Adrenal gland (tissue), 12 donors: ENCODE data around the gene TNNI3. TPM values are rescaled to one million over a fixed set of nuclear protein-coding genes. Genes with fewer than 3 reads are reported as not detected.

ENCODE experiments used
- DNase-seq, 7 donors: peaks; one replicate each; pipeline ENCODE4 v3.0.0-alpha.2; 2019 to 2020
- H3K27ac ChIP-seq, 5 donors: fragments of 200-600 bp; sonication (generic) in 4 of 5; 1 replicate in 3 of 5; 2 replicates in 2 of 5; pipeline versions ENCODE4 v1.5.1 to v1.8.0; 2016 to 2020; ENCODE audit warnings: mild to moderate bottlenecking in 1 of 5
- H3K27me3 ChIP-seq: fragments of 200-600 bp; 2 replicates; pipeline ENCODE4 v1.8.0; 2021
- H3K36me3 ChIP-seq, 2 donors: fragments of 200-600 bp; replicated peaks in 1 of 2; 1 replicate in 1 of 2; 2 replicates in 1 of 2; pipeline versions ENCODE4 v1.5.1 to v1.8.0; 2018 to 2022
- H3K4me1 ChIP-seq, 2 donors: fragments of 200-600 bp; replicated peaks in 1 of 2; 1 replicate in 1 of 2; 2 replicates in 1 of 2; pipeline versions ENCODE4 v1.5.1 to v1.8.0; 2018 to 2021
- H3K4me3 ChIP-seq, 4 donors: fragments of 200-600 bp; sonication (generic) in 3 of 4; one replicate each; pipeline ENCODE4 v1.5.1; 2016 to 2018
- H3K9me3 ChIP-seq, 3 donors: fragments of 200-600 bp; sonication (generic) in 1 of 3; replicated peaks in 1 of 3; 1 replicate in 2 of 3; 2 replicates in 1 of 3; pipeline versions ENCODE4 v1.5.1 to v1.8.0; 2016 to 2021
- POLR2A ChIP-seq, 2 donors: fragments of 450-650 bp; IDR thresholded peaks; one replicate each; pipeline ENCODE4 v1.6.1; 2017; ENCODE audit warnings: antibody characterized with exemption in 2 of 2, mild to moderate bottlenecking in 2 of 2, moderate library complexity in 1 of 2
- WGBS, 4 donors: extraction: QIAGEN DNeasy Blood & Tissue Kit in 2 of 4; methylation state at CpG; one replicate each; pipeline versions ENCODE4 v1.1.5 to v1.1.7; 2013 to 2017; 5-methylcytosine and 5-hydroxymethylcytosine counted together
- intact Hi-C, 2 donors: fragments of 100-400 bp; cut with DNase I; formaldehyde crosslinking; loops; one replicate each; pipeline versions ENCODE4 v1.14.1 to v1.15.0; 2022 to 2023
- microRNA-seq, 3 donors: library from miRNA; unstranded; fragments of <30 nt; microRNA quantifications; one replicate each; pipeline ENCODE4, GENCODE V29; 2017 to 2020
- polyA plus RNA-seq, 3 donors: library from polyadenylated mRNA; stranded (reverse); fragments of 200-250 nt in 2 of 3; fragments of 350-450 nt in 1 of 3; fragmentation: Illumina TruSeq in 1 of 3; extraction: RNeasy Lipid Tissue Mini Kit (QIAGEN cat#74804) in 1 of 3; gene quantifications; one replicate each; pipeline ENCODE4 v1.2.3, GENCODE V29; 2013 to 2014
- small RNA-seq, 2 donors: library from RNA; depleted of rRNA; stranded (forward); fragments of <200 nt; gene quantifications; one replicate each; pipeline ENCODE3, GENCODE V24; 2016
- total RNA-seq, 9 donors: library from RNA; depleted of rRNA in 4 of 9; stranded (reverse); fragments of >200 nt in 4 of 9; fragments of 120-200 nt in 1 of 9; fragmentation: NEBNext Ultra II Directional in 1 of 9; extraction: Animal tissue kit (Norgen Biotek cat#: 25700) in 1 of 9; gene quantifications; one replicate each; pipeline versions ENCODE4 v1.1.0 to v1.2.4, GENCODE V29; 2013 to 2023
- TF ChIP-seq, protein P1 (sequence below), 6 experiments: fragments of 450-650 bp in 4 of 6; fragments of 200-600 bp in 2 of 6; sonication (generic) in 1 of 6; IDR thresholded peaks; 1 replicate in 5 of 6; 2 replicates in 1 of 6; pipeline versions ENCODE4 v1.5.1 to v1.8.0; 2016 to 2021; ENCODE audit warnings: antibody characterized with exemption in 6 of 6, mild to moderate bottlenecking in 2 of 6, moderate library complexity in 1 of 6
- donor health status: healthy with polysubstance abuse.
- donor health status: Bipolar disorder and iron deficiency.
- donor health status: DM: yes; HTN: yes; CAD: no.
- donor health status: DM: no; HTN: no; CAD: no.
- donor health status: DM: no; HTN: no; CAD: no.
- donor health status: DM: yes; HTN: yes; CAD: no.

Gene TNNI3
- total and polyA plus RNA-seq, 12 donors: 0.51 to 461 (median 22.4) TPM; not detected in 6

DNA sequence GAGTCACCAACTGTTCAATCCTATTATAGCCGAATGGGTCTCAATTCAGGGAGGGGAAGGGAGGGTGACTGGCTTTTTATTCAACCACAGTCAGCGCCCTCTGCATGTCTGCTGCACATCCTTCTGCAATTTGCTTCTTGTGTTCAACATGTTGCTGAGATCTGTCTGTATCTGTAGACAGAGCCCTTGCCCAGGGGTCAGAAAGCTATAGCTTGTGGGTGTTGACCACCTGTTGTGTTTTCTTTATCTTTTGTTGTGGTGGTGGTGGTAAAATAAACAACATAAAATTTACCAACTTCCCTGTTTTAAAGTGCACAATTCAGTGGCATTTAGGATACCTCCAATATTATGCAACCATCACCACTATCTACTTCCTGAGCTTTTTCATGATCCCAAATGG, 52.3 kb downstream of the TNNI3 start:
- H3K4me1 ChIP-seq: no peaks in the 10 kb centered on the region
- peaks cover 0 to 43% of the 10 kb centered on the region in 2 donors for H3K36me3 ChIP-seq
- H3K9me3 ChIP-seq: no peaks in the 10 kb centered on the region
- DNase-seq: no peak
- no peaks in the 10 kb centered on the region for H3K27me3 ChIP-seq
- no peak overlapping the region for H3K27ac ChIP-seq
- no peak overlapping the region for H3K4me3 ChIP-seq
- 84 to 94% (median 87%) methylated on average over 2 of the region's 2 CpGs for WGBS, 4 donors
- intact Hi-C loops: no loop called here
- TF ChIP-seq, protein P1, sequence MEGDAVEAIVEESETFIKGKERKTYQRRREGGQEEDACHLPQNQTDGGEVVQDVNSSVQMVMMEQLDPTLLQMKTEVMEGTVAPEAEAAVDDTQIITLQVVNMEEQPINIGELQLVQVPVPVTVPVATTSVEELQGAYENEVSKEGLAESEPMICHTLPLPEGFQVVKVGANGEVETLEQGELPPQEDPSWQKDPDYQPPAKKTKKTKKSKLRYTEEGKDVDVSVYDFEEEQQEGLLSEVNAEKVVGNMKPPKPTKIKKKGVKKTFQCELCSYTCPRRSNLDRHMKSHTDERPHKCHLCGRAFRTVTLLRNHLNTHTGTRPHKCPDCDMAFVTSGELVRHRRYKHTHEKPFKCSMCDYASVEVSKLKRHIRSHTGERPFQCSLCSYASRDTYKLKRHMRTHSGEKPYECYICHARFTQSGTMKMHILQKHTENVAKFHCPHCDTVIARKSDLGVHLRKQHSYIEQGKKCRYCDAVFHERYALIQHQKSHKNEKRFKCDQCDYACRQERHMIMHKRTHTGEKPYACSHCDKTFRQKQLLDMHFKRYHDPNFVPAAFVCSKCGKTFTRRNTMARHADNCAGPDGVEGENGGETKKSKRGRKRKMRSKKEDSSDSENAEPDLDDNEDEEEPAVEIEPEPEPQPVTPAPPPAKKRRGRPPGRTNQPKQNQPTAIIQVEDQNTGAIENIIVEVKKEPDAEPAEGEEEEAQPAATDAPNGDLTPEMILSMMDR (IDR thresholded peaks at IDR 0.05): no peak
- no peak for TF ChIP-seq POLR2A (IDR thresholded peaks at IDR 0.05)

DNA sequence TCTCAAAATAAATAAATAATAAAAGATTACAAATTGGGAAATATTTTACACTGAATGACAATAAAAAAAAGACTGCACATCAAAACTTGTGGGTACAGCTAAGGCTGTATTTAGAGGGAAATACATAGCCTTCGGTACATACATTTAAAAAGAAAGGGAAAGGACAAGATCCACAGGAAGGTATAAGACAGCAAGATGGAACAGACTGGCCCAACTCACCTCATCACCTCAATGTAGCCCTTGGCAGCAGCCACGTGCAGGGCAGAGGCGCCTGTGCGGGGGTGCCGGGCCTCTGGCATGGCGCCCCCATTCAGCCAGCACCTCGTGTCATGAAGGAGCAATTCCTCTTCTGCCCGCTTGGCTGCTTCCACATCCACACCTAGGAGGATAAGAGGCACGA, 54.3 kb downstream of the TNNI3 start:
- Histone ChIP-seq H3K9me3 (no peaks in the 10 kb centered on the region), H3K4me3 (no peak overlapping the region), H3K36me3 (peaks cover 0 to 43% of the 10 kb centered on the region in 2 donors), H3K27me3 (no peaks in the 10 kb centered on the region), H3K27ac (no peak overlapping the region), H3K4me1 (no peaks in the 10 kb centered on the region)
- WGBS, 4 donors: 92 to 100% (median 98%) methylated on average over 9 of the region's 9 CpGs
- intact Hi-C loops: no loop called here
- TF ChIP-seq, protein P1 (IDR thresholded peaks at IDR 0.05): no peak
- no peak for TF ChIP-seq POLR2A (IDR thresholded peaks at IDR 0.05)
- no peak for DNase-seq

Small RNA genes within 50 kb of the gene (microRNA-seq; reads per million reads assigned to microRNA genes)
- gene MIR7975: 0 reads per million in 3 donors

Small RNA genes within 50 kb of the gene (small RNA-seq; reads per million reads assigned to genes)
- gene MIR7975 (0 to 0.12 reads per million in 2 donors), gene RF01210 (0 reads per million in 2 donors)

Other genes starting within 250 kb of the TNNI3 start
- not detected for gene NLRP7, start 210.2 kb downstream of the TNNI3 start, total RNA-seq
- gene NLRP7, start 210.2 kb downstream of the TNNI3 start, polyA plus RNA-seq: under 1 TPM in 1 of 3 donors, not detected in 2; 0.05 TPM
- gene NLRP2, start 191.4 kb downstream of the TNNI3 start, total RNA-seq: 1 to 10 TPM in 5 of 9 donors, under 1 TPM in 4; 0.34 to 4.4 (median 1.3) TPM
- 1 to 10 TPM in 2 of 3 donors, under 1 TPM in 1; 0.08 to 3.9 (median 2.3) TPM for gene NLRP2, start 191.4 kb downstream of the TNNI3 start, polyA plus RNA-seq
- under 1 TPM in 2 of 9 donors, not detected in 7; 0.11 to 0.22 TPM for gene GP6, start 119.5 kb downstream of the TNNI3 start, total RNA-seq
- under 1 TPM in 1 of 3 donors, not detected in 2; 0.07 TPM for gene GP6, start 119.5 kb downstream of the TNNI3 start, polyA plus RNA-seq
- gene RDH13, start 94.6 kb downstream of the TNNI3 start, total RNA-seq: 10 to 100 TPM in 6 of 9 donors, 1 to 10 TPM in 3; 6.8 to 27.9 (median 10.6) TPM
- 1 to 10 TPM; 7.2 to 8.5 (median 7.9) TPM for gene RDH13, start 94.6 kb downstream of the TNNI3 start, polyA plus RNA-seq
- gene EPS8L1, start 81.9 kb downstream of the TNNI3 start, total RNA-seq: 1 to 10 TPM in 6 of 9 donors, under 1 TPM in 2, not detected in 1; 0.60 to 4.4 (median 2.0) TPM
- 1 to 10 TPM in 2 of 3 donors, not detected in 1; 3.6 to 8.0 TPM for gene EPS8L1, start 81.9 kb downstream of the TNNI3 start, polyA plus RNA-seq
- 100 to 1,000 TPM in 1 of 9 donors, 10 to 100 TPM in 8; 45.8 to 113 (median 74.2) TPM for gene PPP1R12C, start 40.1 kb downstream of the TNNI3 start, total RNA-seq
- gene PPP1R12C, start 40.1 kb downstream of the TNNI3 start, polyA plus RNA-seq: 100 to 1,000 TPM in 2 of 3 donors, 10 to 100 TPM in 1; 22.1 to 251 (median 220) TPM
- 10 to 100 TPM in 1 of 9 donors, 1 to 10 TPM in 1, under 1 TPM in 4, not detected in 3; 0.36 to 11.1 (median 0.90) TPM for gene TNNT1, start 8.5 kb downstream of the TNNI3 start, total RNA-seq
- 1 to 10 TPM in 1 of 3 donors, under 1 TPM in 1, not detected in 1; 0.48 to 2.5 TPM for gene TNNT1, start 8.5 kb downstream of the TNNI3 start, polyA plus RNA-seq
- 1 to 10 TPM; 1.9 to 5.8 (median 3.4) TPM for gene DNAAF3, start 8.9 kb upstream of the TNNI3 start, total RNA-seq
- 1 to 10 TPM; 2.1 to 4.5 (median 3.9) TPM for gene DNAAF3, start 8.9 kb upstream of the TNNI3 start, polyA plus RNA-seq
- gene SYT5, start 22.6 kb upstream of the TNNI3 start, total RNA-seq: 10 to 100 TPM in 2 of 9 donors, 1 to 10 TPM in 2, under 1 TPM in 2, not detected in 3; 0.07 to 12.1 (median 3.5) TPM
- 10 to 100 TPM; 19.5 to 52.0 (median 22.1) TPM for gene SYT5, start 22.6 kb upstream of the TNNI3 start, polyA plus RNA-seq
- gene PTPRH, start 51.8 kb upstream of the TNNI3 start, total RNA-seq: 100 to 1,000 TPM in 1 of 9 donors, 10 to 100 TPM in 8; 42.8 to 159 (median 54.8) TPM
- 10 to 100 TPM; 30.1 to 54.9 (median 34.9) TPM for gene PTPRH, start 51.8 kb upstream of the TNNI3 start, polyA plus RNA-seq
- 1 to 10 TPM; 1.5 to 5.2 (median 4.1) TPM for gene TMEM86B, start 71.0 kb upstream of the TNNI3 start, total RNA-seq
- gene TMEM86B, start 71.0 kb upstream of the TNNI3 start, polyA plus RNA-seq: 10 to 100 TPM in 2 of 3 donors, under 1 TPM in 1; 0.20 to 47.8 (median 23.1) TPM
- 100 to 1,000 TPM in 2 of 9 donors, 10 to 100 TPM in 7; 28.9 to 116 (median 87.2) TPM for gene PPP6R1, start 101.3 kb upstream of the TNNI3 start, total RNA-seq
- 100 to 1,000 TPM in 1 of 3 donors, 10 to 100 TPM in 2; 33.4 to 102 (median 56.1) TPM for gene PPP6R1, start 101.3 kb upstream of the TNNI3 start, polyA plus RNA-seq
- 10 to 100 TPM; 22.0 to 46.0 (median 31.8) TPM for gene HSPBP1, start 122.4 kb upstream of the TNNI3 start, total RNA-seq
- 10 to 100 TPM; 18.8 to 49.8 (median 49.2) TPM for gene HSPBP1, start 122.4 kb upstream of the TNNI3 start, polyA plus RNA-seq
- 10 to 100 TPM in 7 of 9 donors, 1 to 10 TPM in 2; 2.0 to 24.9 (median 13.1) TPM for gene BRSK1, start 126.3 kb upstream of the TNNI3 start, total RNA-seq
- gene BRSK1, start 126.3 kb upstream of the TNNI3 start, polyA plus RNA-seq: 10 to 100 TPM in 2 of 3 donors, 1 to 10 TPM in 1; 7.2 to 64.3 (median 27.6) TPM
- gene TMEM150B, start 167.6 kb upstream of the TNNI3 start, total RNA-seq: 10 to 100 TPM in 2 of 9 donors, 1 to 10 TPM in 6, under 1 TPM in 1; 0.11 to 20.8 (median 7.9) TPM
- 1 to 10 TPM in 2 of 3 donors, under 1 TPM in 1; 0.51 to 4.7 (median 2.5) TPM for gene TMEM150B, start 167.6 kb upstream of the TNNI3 start, polyA plus RNA-seq
- 10 to 100 TPM in 6 of 9 donors, 1 to 10 TPM in 3; 3.9 to 38.3 (median 14.9) TPM for gene KMT5C, start 182.1 kb upstream of the TNNI3 start, total RNA-seq
- 10 to 100 TPM in 2 of 3 donors, 1 to 10 TPM in 1; 1.4 to 56.7 (median 30.3) TPM for gene KMT5C, start 182.1 kb upstream of the TNNI3 start, polyA plus RNA-seq
- gene COX6B2, start 197.0 kb upstream of the TNNI3 start, total RNA-seq: under 1 TPM in 2 of 9 donors, not detected in 7; 0.17 to 0.18 TPM
- gene COX6B2, start 197.0 kb upstream of the TNNI3 start, polyA plus RNA-seq: not detected
- not detected for gene GARIN5B, start 205.5 kb upstream of the TNNI3 start, total RNA-seq
- gene GARIN5B, start 205.5 kb upstream of the TNNI3 start, polyA plus RNA-seq: not detected
- under 1 TPM in 2 of 9 donors, not detected in 7; 0.17 to 0.28 TPM for gene IL11, start 212.7 kb upstream of the TNNI3 start, total RNA-seq
- gene IL11, start 212.7 kb upstream of the TNNI3 start, polyA plus RNA-seq: 1 to 10 TPM in 1 of 3 donors, under 1 TPM in 1, not detected in 1; 0.24 to 1.1 TPM
- gene TMEM190, start 219.1 kb upstream of the TNNI3 start, total RNA-seq: 1 to 10 TPM in 2 of 9 donors, under 1 TPM in 1, not detected in 6; 0.55 to 2.3 (median 1.1) TPM
- gene TMEM190, start 219.1 kb upstream of the TNNI3 start, polyA plus RNA-seq: 10 to 100 TPM in 1 of 3 donors, 1 to 10 TPM in 1, under 1 TPM in 1; 0.62 to 63.0 (median 4.7) TPM
- gene TMEM238, start 226.6 kb upstream of the TNNI3 start, total RNA-seq: 1 to 10 TPM in 8 of 9 donors, under 1 TPM in 1; 0.28 to 9.3 (median 2.9) TPM
- gene TMEM238, start 226.6 kb upstream of the TNNI3 start, polyA plus RNA-seq: under 1 TPM in 1 of 3 donors, not detected in 2; 0.13 TPM
- gene RPL28, start 228.2 kb upstream of the TNNI3 start, total RNA-seq: 1,000 to 10,000 TPM in 4 of 9 donors, 100 to 1,000 TPM in 5; 194 to 2,378 (median 694) TPM
- gene RPL28, start 228.2 kb upstream of the TNNI3 start, polyA plus RNA-seq: 1,000 to 10,000 TPM in 2 of 3 donors, 100 to 1,000 TPM in 1; 577 to 2,804 (median 2,164) TPM